HepG2 (cell line): ENCODE measurements around the gene OST4. TPM values are rescaled to one million over a fixed set of nuclear protein-coding genes. Genes with fewer than 3 reads are reported as not detected.
A peak's percentile ranks its signal among the peaks of the same experiment; 100 is the strongest.

Experiments used
- CREBL2 ChIP-seq: sonication (generic); formaldehyde crosslinking; IDR thresholded peaks from 2 replicates; pipeline ENCODE4 v1.8.1; 2023; ENCODE audit warnings: missing genetic modification reagents, mild to moderate bottlenecking, borderline replicate concordance
- DMTF1 ChIP-seq: sonication (generic); formaldehyde crosslinking; IDR thresholded peaks from 2 replicates; pipeline ENCODE4 v1.4.0; 2020; ENCODE audit warnings: mild to moderate bottlenecking, missing genetic modification reagents
- GRHL1 ChIP-seq: sonication (generic); formaldehyde crosslinking; conservative IDR thresholded peaks from 2 replicates; pipeline ENCODE4 v1.8.0; 2022; ENCODE audit warnings: missing genetic modification reagents
- HOMEZ ChIP-seq: IDR thresholded peaks from 2 replicates; pipeline ENCODE4 v1.6.1; 2016; ENCODE audit warnings: low read depth
- NCOA5 ChIP-seq: sonication (generic); formaldehyde crosslinking; IDR thresholded peaks from 2 replicates; pipeline ENCODE4 v1.4.0; 2020; ENCODE audit warnings: missing genetic modification reagents
- NFIB ChIP-seq: sonication (generic); formaldehyde crosslinking; IDR thresholded peaks from 2 replicates; pipeline ENCODE4 v1.9.0; 2021; ENCODE audit warnings: missing genetic modification reagents, mild to moderate bottlenecking, borderline replicate concordance
- SYNCRIP ChIP-seq: fragments of 200-400 bp; formaldehyde crosslinking; IDR thresholded peaks from 2 replicates; pipeline ENCODE4 v1.6.1; 2018; ENCODE audit warnings: mild to moderate bottlenecking, low read depth, low read length; ENCODE audit not compliant: insufficient read depth
- ZNF407 ChIP-seq: sonication (generic); formaldehyde crosslinking; IDR thresholded peaks from one replicate; pipeline ENCODE4 v1.5.1; 2020; ENCODE audit warnings: mild to moderate bottlenecking, missing genetic modification reagents; ENCODE audit errors: not compliant biosample characterization
- polyA plus RNA-seq, 8 experiments: library from polyadenylated mRNA; depleted of rRNA in 3 of 8; stranded (reverse) in 7 of 8; unstranded in 1 of 8; fragments of >200 nt; fragmentation: Illumina TruSeq in 4 of 8; extraction: Trizol in 4 of 8; gene quantifications; 2 replicates each; pipeline versions ENCODE4 v1.2.1 to v1.2.3, GENCODE V29; 2011 to 2016; ENCODE audit warnings: low read depth in 4 of 8, missing spikeins in 1 of 8, mixed read lengths in 1 of 8; ENCODE audit not compliant: insufficient read depth in 1 of 8
- total RNA-seq, 5 experiments: library from RNA; depleted of rRNA; stranded (reverse); fragments of >200 nt; fragmentation: Illumina TruSeq; extraction: Trizol; gene quantifications; 2 replicates each; pipeline ENCODE4 v1.2.3, GENCODE V29; 2016; ENCODE audit warnings: low read depth in 1 of 5

Gene OST4
- total and polyA plus RNA-seq, 2 of the 13 experiments (the other 11 are each of a cell fraction or from before 2014, with no cell fraction given), result 498 to 584 TPM

- TF ChIP-seq DMTF1 (peak; percentile 77; the same call in 1 of the 2 replicates), SYNCRIP (no peak), NFIB (CRISPR knock-in tag) (0 out of 2 replicates have a peak, but pooled peaks have one; percentile 44), CREBL2 (CRISPR knock-in tag) (peak; percentile 24; the same call in 1 of the 2 replicates), HOMEZ (CRISPR knock-in tag) (0 out of 2 replicates have a peak, but pooled peaks have one; percentile 79), ZNF407 (CRISPR knock-in tag) (peak; percentile 96), GRHL1 (CRISPR knock-in tag) (peak; percentile 12; the same call in 1 of the 2 replicates), NCOA5 (CRISPR knock-in tag) (no peak)
Measured at GRCh38 chr2:27050996-27051901, 20.2 kb downstream of the OST4 start, which contains the start of gene AGBL5 (continued).
